Prostate gland (tissue), 2 donors: ENCODE data around the gene ADRM1.

Experiments used
- CTCF ChIP-seq, 4 experiments: fragments of 200-600 bp in 2 of 4; fragments of 450-650 bp in 2 of 4; sonication (generic) in 2 of 4; IDR thresholded peaks; 1 replicate in 3 of 4; 2 replicates in 1 of 4; pipeline ENCODE4 v1.5.1; 2016 to 2019; ENCODE audit warnings: antibody characterized with exemption in 4 of 4, mild to moderate bottlenecking in 2 of 4, moderate library complexity in 2 of 4
- POLR2A ChIP-seq: fragments of 450-650 bp; IDR thresholded peaks from one replicate; pipeline ENCODE4 v1.6.1; 2016; ENCODE audit warnings: antibody characterized with exemption, mild to moderate bottlenecking
- POLR2AphosphoS5 ChIP-seq: sonication (generic); formaldehyde crosslinking; IDR thresholded peaks from one replicate; pipeline ENCODE4 v1.6.1; 2017; ENCODE audit warnings: antibody characterized with exemption

DNA sequence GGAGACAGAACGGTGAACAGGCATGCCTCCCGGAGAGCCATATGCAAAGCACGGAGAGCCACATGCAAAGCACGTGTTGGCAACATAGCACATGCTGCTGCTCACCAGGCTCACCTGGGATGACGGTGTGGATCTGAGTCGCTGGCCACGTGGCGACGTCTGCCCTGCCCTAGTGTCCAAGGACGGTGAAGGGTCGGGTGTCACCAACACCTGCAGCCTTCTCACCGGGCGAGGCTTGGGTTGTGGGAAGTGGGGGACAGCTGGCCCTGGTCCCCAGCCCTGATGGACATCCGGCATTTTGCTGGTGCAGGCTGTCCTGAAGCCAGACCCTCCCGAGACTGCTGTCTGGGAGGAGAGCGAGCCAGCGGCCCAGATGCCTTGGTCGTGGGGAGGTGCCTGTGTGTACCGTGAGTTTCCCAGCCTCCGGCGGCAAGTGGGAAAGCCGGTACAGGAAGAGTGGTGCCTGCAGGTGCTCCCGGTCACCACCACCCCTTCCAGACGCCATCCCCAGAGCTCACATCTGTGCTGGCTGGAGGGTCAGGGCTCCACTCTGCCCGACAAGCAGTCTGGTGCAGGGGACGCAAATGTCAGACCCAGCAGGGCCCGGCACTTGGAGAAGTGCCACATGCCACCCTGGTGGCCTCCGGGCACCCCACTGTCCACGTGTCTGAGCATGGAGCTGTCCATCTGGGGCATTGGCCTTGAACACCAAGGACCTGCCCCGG lies 5.9 kb upstream of the ADRM1 start:
- no peak for TF ChIP-seq CTCF (IDR thresholded peaks at IDR 0.05)
- TF ChIP-seq POLR2A, result no peak
- no peak for TF ChIP-seq POLR2AphosphoS5
